HCT116 (cell line): ENCODE measurements around the gene NRSN1. TPM values are rescaled to one million over a fixed set of nuclear protein-coding genes. Genes with fewer than 3 reads are reported as not detected.

Experiments used
- ATAC-seq: fragments of 200-7000 bp; cut with Tn5 transposase; 2 replicates; pipeline ENCODE4 v1.9.1; 2020; ENCODE audit warnings: mild to moderate bottlenecking, moderate library complexity
- BruUV-seq: library from RNA; stranded (reverse); fragments of 400-500 nt; replicated peaks from 2 replicates; lab custom pipeline; 2021; lab: Mats Ljungman, UMichigan
- CTCF ChIA-PET: fragments of 300-600 bp; sonication (Branson Sonifier 250); formaldehyde crosslinking; loops from one replicate; lab custom pipeline; 2021; ENCODE audit warnings: antibody characterized with exemption; lab: Charles Lee
- POLR2A ChIA-PET: fragments of 300-600, 350-600 bp; sonication (Branson Sonifier 250); formaldehyde crosslinking; loops from one replicate; lab custom pipeline; 2021; ENCODE audit warnings: antibody characterized with exemption; lab: Charles Lee
- RAD21 ChIA-PET, 2 experiments: fragments of 300-600 bp; sonication (Branson Sonifier 250); formaldehyde crosslinking; loops; one replicate each; lab custom pipeline; 2023; ENCODE audit warnings: low total read pairs in 2 of 2; ENCODE audit not compliant: uncharacterized antibody in 2 of 2, unreplicated experiment in 2 of 2, low non-redundant PET in 1 of 2; lab: Charles Lee
- DNase-seq: peaks from one replicate; pipeline ENCODE4 v3.0.0-alpha.2; 2010; ENCODE audit warnings: low read depth, low spot score
- H2AFZ ChIP-seq: fragments of 200-600 bp; shearing (Covaris generic), sonication (generic); 2 replicates; pipeline ENCODE4 v1.6.1; 2017; ENCODE audit warnings: low read depth, mixed run types, mixed read lengths, antibody characterized with exemption, low read length; ENCODE audit not compliant: poor library complexity, severe bottlenecking
- H3K27ac ChIP-seq: 2 replicates; pipeline ENCODE4 v1.5.1; 2012; ENCODE audit warnings: low read depth, low read length
- H3K27me3 ChIP-seq: fragments of 200-600 bp; sonication (generic); 2 replicates; pipeline ENCODE4 v1.6.1; 2016; ENCODE audit warnings: mixed run types, low read length, mixed read lengths; ENCODE audit not compliant: insufficient read depth
- H3K36me3 ChIP-seq, 2 experiments: fragments of 200-500 bp in 1 of 2; fragments of 200-600 bp in 1 of 2; sonication (Bioruptor generic) in 1 of 2; sonication (generic) in 1 of 2; 2 replicates each; pipeline versions ENCODE4 v1.5.1 to v1.6.1; 2014 to 2016; ENCODE audit warnings: low read length in 2 of 2, inconsistent platforms in 1 of 2, mixed read lengths in 1 of 2, mixed run types in 1 of 2; ENCODE audit not compliant: insufficient read depth in 2 of 2, control insufficient read depth in 1 of 2
- H3K4me1 ChIP-seq, 2 experiments: fragments of 200-600 bp in 1 of 2; sonication (generic) in 1 of 2; 2 replicates each; pipeline versions ENCODE4 v1.5.1 to v1.6.1; 2012 to 2017; ENCODE audit warnings: low read length in 2 of 2, inconsistent platforms in 1 of 2, mild to moderate bottlenecking in 1 of 2, mixed read lengths in 1 of 2, mixed run types in 1 of 2, moderate library complexity in 1 of 2; ENCODE audit not compliant: insufficient read depth in 2 of 2, control insufficient read depth in 1 of 2
- H3K4me2 ChIP-seq: fragments of 200-600 bp; sonication (generic); 2 replicates; pipeline ENCODE4 v1.6.1; 2017; ENCODE audit warnings: mixed run types, low read length, mixed read lengths
- H3K4me3 ChIP-seq, 2 experiments: fragments of 200-600 bp in 1 of 2; sonication (generic) in 1 of 2; replicated peaks in 1 of 2; 2 replicates each; pipeline ENCODE4 v1.5.1; 2011 to 2016; ENCODE audit warnings: low read length in 2 of 2, control low read depth in 1 of 2, low read depth in 1 of 2, mild to moderate bottlenecking in 1 of 2, mixed read lengths in 1 of 2, mixed run types in 1 of 2
- H3K79me2 ChIP-seq: fragments of 200-600 bp; sonication (generic); 2 replicates; pipeline ENCODE4 v1.6.1; 2017; ENCODE audit warnings: mild to moderate bottlenecking, mixed run types, low read length, moderate library complexity, mixed read lengths; ENCODE audit not compliant: insufficient read depth
- H3K9ac ChIP-seq: fragments of 200-600 bp; sonication (generic); 2 replicates; pipeline ENCODE4 v1.6.1; 2016; ENCODE audit warnings: low read length, mixed read lengths
- H3K9me2 ChIP-seq: fragments of 200-600 bp; sonication (generic), shearing (Covaris generic); 2 replicates; pipeline ENCODE4 v1.6.1; 2017; ENCODE audit warnings: mixed run types, mild to moderate bottlenecking, moderate library complexity; ENCODE audit not compliant: insufficient read depth
- H3K9me3 ChIP-seq, 2 experiments: fragments of 200-500 bp in 1 of 2; fragments of 200-600 bp in 1 of 2; sonication (Bioruptor generic) in 1 of 2; sonication (generic) in 1 of 2; 2 replicates each; pipeline ENCODE4 v1.6.1; 2014 to 2017; ENCODE audit warnings: low read length in 2 of 2, mixed read lengths in 2 of 2, inconsistent platforms in 1 of 2, low read depth in 1 of 2, mild to moderate bottlenecking in 1 of 2, mixed run types in 1 of 2, moderate library complexity in 1 of 2; ENCODE audit not compliant: control insufficient read depth in 1 of 2, insufficient read depth in 1 of 2
- H4K20me1 ChIP-seq: fragments of 200-600 bp; sonication (generic), shearing (Covaris generic); 2 replicates; pipeline ENCODE4 v1.6.1; 2017; ENCODE audit warnings: mixed run types, mild to moderate bottlenecking, moderate library complexity; ENCODE audit not compliant: insufficient read depth
- CBX3 ChIP-seq: IDR thresholded peaks from 2 replicates; pipeline ENCODE4 v1.6.1; 2012; ENCODE audit warnings: low read depth
- CEBPB ChIP-seq: IDR thresholded peaks from 2 replicates; pipeline ENCODE4 v1.6.1; 2012; ENCODE audit warnings: low read depth
- EGR1 ChIP-seq: IDR thresholded peaks from 2 replicates; pipeline ENCODE4 v1.6.1; 2012; ENCODE audit warnings: low read depth
- ELF1 ChIP-seq: IDR thresholded peaks from 2 replicates; pipeline ENCODE4 v1.6.1; 2012; ENCODE audit warnings: low read depth, borderline replicate concordance
- EZH2 ChIP-seq: fragments of 200-600 bp; sonication (generic); IDR thresholded peaks from 2 replicates; pipeline ENCODE4 v1.6.1; 2017; ENCODE audit warnings: antibody characterized with exemption, mixed run types
- FOSL1 ChIP-seq: IDR thresholded peaks from 2 replicates; pipeline ENCODE4 v1.6.1; 2012; ENCODE audit warnings: low read depth
- JUND ChIP-seq: IDR thresholded peaks from 2 replicates; pipeline ENCODE4 v1.6.1; 2012
- POLR2AphosphoS5 ChIP-seq: IDR thresholded peaks from 2 replicates; pipeline ENCODE4 v1.6.1; 2011; ENCODE audit warnings: mild to moderate bottlenecking, low read depth, low read length, moderate library complexity
- SP1 ChIP-seq: IDR thresholded peaks from 2 replicates; pipeline ENCODE4 v1.6.1; 2012; ENCODE audit warnings: low read depth
- TCF7L2 ChIP-seq: IDR thresholded peaks from 2 replicates; pipeline ENCODE4 v1.7.0; 2011; ENCODE audit warnings: borderline replicate concordance, inconsistent platforms; ENCODE audit not compliant: insufficient read depth, insufficient read length; ENCODE audit errors: extremely low read depth
- ZBTB33 ChIP-seq: IDR thresholded peaks from 2 replicates; pipeline ENCODE4 v1.6.1; 2011; ENCODE audit warnings: mild to moderate bottlenecking, low read length, moderate library complexity; ENCODE audit not compliant: insufficient replicate concordance; ENCODE audit errors: extremely low read depth
- ZFX ChIP-seq: fragments of 450-650 bp; IDR thresholded peaks from 2 replicates; pipeline ENCODE4 v1.6.1; 2017
- ZNF274 ChIP-seq: fragments of 200-500 bp; sonication (Bioruptor generic); IDR thresholded peaks from 2 replicates; pipeline ENCODE4 v1.6.1; 2014; ENCODE audit warnings: mild to moderate bottlenecking, low read depth, low read length, inconsistent platforms
- intact Hi-C: fragments of 100-400 bp; cut with micrococcal nuclease; formaldehyde crosslinking; loops from 2 replicates; pipeline ENCODE4 v1.10.0; 2022
- total RNA-seq: library from RNA; stranded (reverse); gene quantifications from one replicate; pipeline ENCODE4 v1.2.1, GENCODE V29; 2021; ENCODE audit not compliant: unreplicated experiment
- TF ChIP-seq, protein P1 (sequence below): IDR thresholded peaks from 2 replicates; pipeline ENCODE4 v1.6.1; 2012
- TF ChIP-seq, protein P2 (sequence below): IDR thresholded peaks from 2 replicates; pipeline ENCODE4 v1.6.1; 2012
- TF ChIP-seq, protein P3 (sequence below): IDR thresholded peaks from 2 replicates; pipeline ENCODE4 v1.6.1; 2012; ENCODE audit warnings: low read depth

NRSN1 gene
- total RNA-seq, 1 experiment from 2014 or later = not detected

DNA sequence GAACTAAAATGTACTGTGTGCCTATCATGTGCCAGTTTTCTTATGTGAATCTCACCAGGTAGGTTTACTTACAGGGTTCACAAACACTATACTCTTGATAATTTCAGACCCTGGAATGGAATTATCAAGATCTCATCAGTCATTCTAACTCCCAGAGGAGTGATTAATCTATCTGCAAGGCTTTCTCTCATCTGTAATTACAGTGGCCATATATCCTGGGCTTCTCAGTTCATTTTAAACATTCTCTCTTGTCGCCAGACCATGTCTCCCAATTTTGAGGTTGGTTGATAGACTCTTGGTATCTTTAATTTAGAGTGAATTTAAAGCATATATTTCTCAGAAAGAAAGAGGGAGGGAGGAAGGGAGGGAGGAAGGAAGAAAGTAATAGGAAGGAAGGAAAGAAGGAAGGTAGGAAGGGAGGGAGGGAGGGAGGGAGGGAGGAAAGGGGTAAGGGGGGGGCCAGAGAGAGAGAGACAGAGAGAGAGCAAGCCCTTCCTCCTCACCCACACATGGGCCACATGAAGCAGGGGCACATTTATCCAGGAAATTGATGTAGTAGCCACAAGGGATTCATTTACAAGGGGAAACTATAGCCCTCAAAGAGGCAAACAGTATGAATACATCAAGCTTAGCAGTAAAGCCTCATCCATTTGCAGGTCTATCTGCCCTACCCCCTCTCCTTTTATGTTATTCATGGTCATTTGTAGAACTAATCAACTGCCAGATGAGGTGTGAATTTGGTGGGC is 25.8 kb upstream of the NRSN1 start:
- Histone ChIP-seq H3K27me3 (peaks cover 20% of the 10 kb centered on the region; the same call in 1 of the 2 replicates), H4K20me1 (no peaks in the 10 kb centered on the region), H3K79me2 (no peaks in the 10 kb centered on the region), H2AFZ (no peak overlapping the region), H3K27ac (no peak overlapping the region), H3K9me2 (no peaks in the 10 kb centered on the region), H3K4me3 (no peak overlapping the region), H3K4me2 (no peak overlapping the region)
- intact Hi-C loops = no loop called here
- CTCF ChIA-PET = no interaction called here
- RAD21 ChIA-PET = no interaction called here
- no peak for ATAC-seq
- BruUV-seq = no TSS peak
- POLR2A ChIA-PET = no interaction called here
- TF ChIP-seq SP1 = no peak
- TF ChIP-seq TCF7L2 = no peak
- no peak for TF ChIP-seq FOSL1
- TF ChIP-seq EZH2 = no peak
- TF ChIP-seq EGR1 = no peak
- TF ChIP-seq, all 23 proteins: peak for 0
- Histone ChIP-seq H3K36me3 (no peaks in the 10 kb centered on the region), H3K9me3 (no peaks in the 10 kb centered on the region), H3K4me1 (no peaks in the 10 kb centered on the region), H3K9ac (no peak overlapping the region)
- DNase-seq = no peak

DNA sequence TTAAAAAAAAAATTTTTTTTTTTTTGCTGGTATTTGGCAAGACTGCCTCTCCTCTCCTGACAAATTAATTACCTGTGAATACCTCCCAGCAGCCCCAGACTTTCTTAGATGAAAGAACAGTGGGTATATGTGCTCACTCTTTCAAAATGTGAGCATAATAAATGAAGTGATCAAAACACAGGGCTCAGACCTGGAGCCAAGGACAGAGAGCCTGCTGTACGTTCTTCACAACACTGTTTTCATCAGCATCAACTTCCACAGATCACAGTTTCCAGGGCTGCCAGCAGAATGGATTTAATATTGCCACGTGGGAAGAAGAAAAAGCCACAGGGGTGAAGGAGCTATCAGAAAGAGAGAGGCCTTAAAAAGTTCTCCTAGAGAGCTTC is 25.3 kb upstream of the NRSN1 start:
- Histone ChIP-seq H3K9me2 (no peaks in the 10 kb centered on the region), H2AFZ (no peak overlapping the region), H3K9me3 (no peaks in the 10 kb centered on the region), H3K4me1 (no peaks in the 10 kb centered on the region), H4K20me1 (no peaks in the 10 kb centered on the region), H3K27me3 (peaks cover 20% of the 10 kb centered on the region; the same call in 1 of the 2 replicates), H3K4me3 (no peak overlapping the region), H3K79me2 (no peaks in the 10 kb centered on the region), H3K4me2 (no peak overlapping the region), H3K27ac (no peak overlapping the region), H3K36me3 (no peaks in the 10 kb centered on the region), H3K9ac (no peak overlapping the region)
- intact Hi-C loops = no loop called here
- ChIA-PET RAD21 (no interaction called here), POLR2A (no interaction called here), CTCF (no interaction called here)
- DNase-seq (no peak), ATAC-seq (no peak)
- no TSS peak for BruUV-seq
- TF ChIP-seq ZBTB33 (no peak), ELF1 (no peak), CBX3 (no peak), CEBPB (no peak), ZNF274 (no peak), EGR1 (no peak), JUND (no peak), ZFX (no peak), POLR2AphosphoS5 (no peak), EZH2 (no peak)
- TF ChIP-seq, protein P1, sequence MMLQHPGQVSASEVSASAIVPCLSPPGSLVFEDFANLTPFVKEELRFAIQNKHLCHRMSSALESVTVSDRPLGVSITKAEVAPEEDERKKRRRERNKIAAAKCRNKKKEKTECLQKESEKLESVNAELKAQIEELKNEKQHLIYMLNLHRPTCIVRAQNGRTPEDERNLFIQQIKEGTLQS = no peak
- TF ChIP-seq, protein P2, sequence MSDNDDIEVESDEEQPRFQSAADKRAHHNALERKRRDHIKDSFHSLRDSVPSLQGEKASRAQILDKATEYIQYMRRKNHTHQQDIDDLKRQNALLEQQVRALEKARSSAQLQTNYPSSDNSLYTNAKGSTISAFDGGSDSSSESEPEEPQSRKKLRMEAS = no peak
- TF ChIP-seq, protein P3, sequence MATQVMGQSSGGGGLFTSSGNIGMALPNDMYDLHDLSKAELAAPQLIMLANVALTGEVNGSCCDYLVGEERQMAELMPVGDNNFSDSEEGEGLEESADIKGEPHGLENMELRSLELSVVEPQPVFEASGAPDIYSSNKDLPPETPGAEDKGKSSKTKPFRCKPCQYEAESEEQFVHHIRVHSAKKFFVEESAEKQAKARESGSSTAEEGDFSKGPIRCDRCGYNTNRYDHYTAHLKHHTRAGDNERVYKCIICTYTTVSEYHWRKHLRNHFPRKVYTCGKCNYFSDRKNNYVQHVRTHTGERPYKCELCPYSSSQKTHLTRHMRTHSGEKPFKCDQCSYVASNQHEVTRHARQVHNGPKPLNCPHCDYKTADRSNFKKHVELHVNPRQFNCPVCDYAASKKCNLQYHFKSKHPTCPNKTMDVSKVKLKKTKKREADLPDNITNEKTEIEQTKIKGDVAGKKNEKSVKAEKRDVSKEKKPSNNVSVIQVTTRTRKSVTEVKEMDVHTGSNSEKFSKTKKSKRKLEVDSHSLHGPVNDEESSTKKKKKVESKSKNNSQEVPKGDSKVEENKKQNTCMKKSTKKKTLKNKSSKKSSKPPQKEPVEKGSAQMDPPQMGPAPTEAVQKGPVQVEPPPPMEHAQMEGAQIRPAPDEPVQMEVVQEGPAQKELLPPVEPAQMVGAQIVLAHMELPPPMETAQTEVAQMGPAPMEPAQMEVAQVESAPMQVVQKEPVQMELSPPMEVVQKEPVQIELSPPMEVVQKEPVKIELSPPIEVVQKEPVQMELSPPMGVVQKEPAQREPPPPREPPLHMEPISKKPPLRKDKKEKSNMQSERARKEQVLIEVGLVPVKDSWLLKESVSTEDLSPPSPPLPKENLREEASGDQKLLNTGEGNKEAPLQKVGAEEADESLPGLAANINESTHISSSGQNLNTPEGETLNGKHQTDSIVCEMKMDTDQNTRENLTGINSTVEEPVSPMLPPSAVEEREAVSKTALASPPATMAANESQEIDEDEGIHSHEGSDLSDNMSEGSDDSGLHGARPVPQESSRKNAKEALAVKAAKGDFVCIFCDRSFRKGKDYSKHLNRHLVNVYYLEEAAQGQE = no peak
